HepG2 (cell line): ENCODE data around the gene TGM2. TPM values are rescaled to one million over a fixed set of nuclear protein-coding genes. Genes with fewer than 3 reads are reported as not detected.

ENCODE experiments used
- CHCHD3 ChIP-seq: sonication (generic); formaldehyde crosslinking; IDR thresholded peaks from 2 replicates; pipeline ENCODE4 v1.8.0; 2022; ENCODE audit warnings: mild to moderate bottlenecking, missing genetic modification reagents, moderate library complexity
- KLF13 ChIP-seq: sonication (generic); formaldehyde crosslinking; IDR thresholded peaks from 2 replicates; pipeline ENCODE4 v1.4.0; 2020; ENCODE audit warnings: mild to moderate bottlenecking, missing genetic modification reagents
- PCBP1 ChIP-seq: fragments of 200-400 bp; formaldehyde crosslinking; IDR thresholded peaks from 2 replicates; pipeline ENCODE4 v1.6.1; 2017; ENCODE audit warnings: mild to moderate bottlenecking, low read depth, low read length, borderline replicate concordance
- PCBP2 ChIP-seq: fragments of 200-400 bp; formaldehyde crosslinking; optimal IDR thresholded peaks from 2 replicates; pipeline ENCODE3; 2018; ENCODE audit warnings: low read length, low read depth; ENCODE audit not compliant: poor library complexity, severe bottlenecking
- REST ChIP-seq, 2 experiments: IDR thresholded peaks; 2 replicates each; pipeline ENCODE4 v1.6.1; 2011 to 2012; ENCODE audit warnings: low read length in 2 of 2, borderline replicate concordance in 1 of 2, low read depth in 1 of 2, mild to moderate bottlenecking in 1 of 2, moderate library complexity in 1 of 2
- ZFY ChIP-seq: sonication (generic); formaldehyde crosslinking; IDR thresholded peaks from 2 replicates; pipeline ENCODE4 v1.4.0; 2020; ENCODE audit warnings: missing genetic modification reagents
- ZNF24 ChIP-seq: fragments of 450-650 bp; IDR thresholded peaks from 2 replicates; pipeline ENCODE4 v1.6.1; 2017; ENCODE audit warnings: antibody characterized with exemption, mild to moderate bottlenecking
- ZNF451 ChIP-seq: sonication (generic); formaldehyde crosslinking; IDR thresholded peaks from 2 replicates; pipeline ENCODE4 v1.5.0; 2020; ENCODE audit warnings: mild to moderate bottlenecking, missing genetic modification reagents
- ZNF468 ChIP-seq: sonication (generic); formaldehyde crosslinking; IDR thresholded peaks from 2 replicates; pipeline ENCODE4 v1.8.0; 2022; ENCODE audit warnings: mild to moderate bottlenecking, moderate library complexity, missing genetic modification reagents
- polyA plus RNA-seq, 8 experiments: library from polyadenylated mRNA; depleted of rRNA in 3 of 8; stranded (reverse) in 7 of 8; unstranded in 1 of 8; fragments of >200 nt; fragmentation: Illumina TruSeq in 4 of 8; extraction: Trizol in 4 of 8; gene quantifications; 2 replicates each; pipeline versions ENCODE4 v1.2.1 to v1.2.3, GENCODE V29; 2011 to 2016; ENCODE audit warnings: low read depth in 4 of 8, missing spikeins in 1 of 8, mixed read lengths in 1 of 8; ENCODE audit not compliant: insufficient read depth in 1 of 8
- total RNA-seq, 5 experiments: library from RNA; depleted of rRNA; stranded (reverse); fragments of >200 nt; fragmentation: Illumina TruSeq; extraction: Trizol; gene quantifications; 2 replicates each; pipeline ENCODE4 v1.2.3, GENCODE V29; 2016; ENCODE audit warnings: low read depth in 1 of 5
- TF ChIP-seq, protein P1 (sequence below): sonication (generic); formaldehyde crosslinking; conservative IDR thresholded peaks from 2 replicates; pipeline ENCODE4 v1.4.0; 2020; ENCODE audit warnings: missing genetic modification reagents
- TF ChIP-seq, protein P2 (sequence below): IDR thresholded peaks from 2 replicates; pipeline ENCODE4 v1.6.1; 2018; ENCODE audit warnings: missing genetic modification reagents, mild to moderate bottlenecking, missing compliant biosample characterization
- TF ChIP-seq, protein P3 (sequence below): sonication (generic); formaldehyde crosslinking; IDR thresholded peaks from 2 replicates; pipeline ENCODE4 v1.5.0; 2020; ENCODE audit warnings: missing genetic modification reagents, mild to moderate bottlenecking, borderline replicate concordance
- TF ChIP-seq, protein P4 (sequence below): sonication (generic); formaldehyde crosslinking; IDR thresholded peaks from 2 replicates; pipeline ENCODE4 v1.4.0; 2020; ENCODE audit warnings: mild to moderate bottlenecking, missing genetic modification reagents, borderline replicate concordance

TGM2 gene
- total and polyA plus RNA-seq, 2 of the 13 experiments (the other 11 are each of a cell fraction or from before 2014, with no cell fraction given) = 4.2 to 46.4 TPM

DNA sequence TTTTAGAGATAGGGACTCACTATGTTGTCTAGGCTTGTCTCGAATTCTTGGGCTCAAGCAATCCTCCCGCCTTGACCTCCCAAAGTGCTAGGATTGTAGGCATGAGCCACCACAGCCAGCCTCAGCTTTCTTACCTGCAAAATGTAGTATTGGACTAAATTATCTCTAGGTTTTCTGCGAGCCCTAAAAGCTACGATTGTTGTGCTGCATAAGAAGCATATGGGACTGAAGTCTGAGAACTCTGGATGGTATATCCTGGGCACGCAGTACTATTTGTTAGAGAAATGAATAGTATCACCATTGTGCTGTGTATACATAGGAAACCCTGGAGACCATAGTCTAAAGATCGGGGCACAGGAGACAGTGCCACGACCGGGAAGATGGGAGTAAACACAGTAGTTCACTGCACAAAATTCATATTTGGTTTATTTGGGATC, 71.4 kb downstream of the TGM2 start (continued):
- TF ChIP-seq, protein P1, sequence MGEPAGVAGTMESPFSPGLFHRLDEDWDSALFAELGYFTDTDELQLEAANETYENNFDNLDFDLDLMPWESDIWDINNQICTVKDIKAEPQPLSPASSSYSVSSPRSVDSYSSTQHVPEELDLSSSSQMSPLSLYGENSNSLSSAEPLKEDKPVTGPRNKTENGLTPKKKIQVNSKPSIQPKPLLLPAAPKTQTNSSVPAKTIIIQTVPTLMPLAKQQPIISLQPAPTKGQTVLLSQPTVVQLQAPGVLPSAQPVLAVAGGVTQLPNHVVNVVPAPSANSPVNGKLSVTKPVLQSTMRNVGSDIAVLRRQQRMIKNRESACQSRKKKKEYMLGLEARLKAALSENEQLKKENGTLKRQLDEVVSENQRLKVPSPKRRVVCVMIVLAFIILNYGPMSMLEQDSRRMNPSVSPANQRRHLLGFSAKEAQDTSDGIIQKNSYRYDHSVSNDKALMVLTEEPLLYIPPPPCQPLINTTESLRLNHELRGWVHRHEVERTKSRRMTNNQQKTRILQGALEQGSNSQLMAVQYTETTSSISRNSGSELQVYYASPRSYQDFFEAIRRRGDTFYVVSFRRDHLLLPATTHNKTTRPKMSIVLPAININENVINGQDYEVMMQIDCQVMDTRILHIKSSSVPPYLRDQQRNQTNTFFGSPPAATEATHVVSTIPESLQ (CRISPR knock-in tag) = no peak
- TF ChIP-seq ZNF451 (CRISPR knock-in tag) (no peak), REST (IDR thresholded peaks at IDR 0.05; ENCODE audit: borderline replicate concordance in 1 of 2, low read depth in 1 of 2, low read length in 2 of 2) (no peak), ZNF24 (0 out of 2 replicates have a peak, but pooled peaks have one; percentile 12), KLF13 (CRISPR knock-in tag) (no peak), ZFY (CRISPR knock-in tag) (no peak), PCBP1 (no peak), PCBP2 (no peak), ZNF468 (CRISPR knock-in tag) (no peak), CHCHD3 (CRISPR knock-in tag) (no peak)
- TF ChIP-seq, protein P2, sequence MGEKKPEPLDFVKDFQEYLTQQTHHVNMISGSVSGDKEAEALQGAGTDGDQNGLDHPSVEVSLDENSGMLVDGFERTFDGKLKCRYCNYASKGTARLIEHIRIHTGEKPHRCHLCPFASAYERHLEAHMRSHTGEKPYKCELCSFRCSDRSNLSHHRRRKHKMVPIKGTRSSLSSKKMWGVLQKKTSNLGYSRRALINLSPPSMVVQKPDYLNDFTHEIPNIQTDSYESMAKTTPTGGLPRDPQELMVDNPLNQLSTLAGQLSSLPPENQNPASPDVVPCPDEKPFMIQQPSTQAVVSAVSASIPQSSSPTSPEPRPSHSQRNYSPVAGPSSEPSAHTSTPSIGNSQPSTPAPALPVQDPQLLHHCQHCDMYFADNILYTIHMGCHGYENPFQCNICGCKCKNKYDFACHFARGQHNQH (CRISPR knock-in tag) = 0 out of 2 replicates have a peak, but pooled peaks have one; percentile 30
- TF ChIP-seq, protein P3, sequence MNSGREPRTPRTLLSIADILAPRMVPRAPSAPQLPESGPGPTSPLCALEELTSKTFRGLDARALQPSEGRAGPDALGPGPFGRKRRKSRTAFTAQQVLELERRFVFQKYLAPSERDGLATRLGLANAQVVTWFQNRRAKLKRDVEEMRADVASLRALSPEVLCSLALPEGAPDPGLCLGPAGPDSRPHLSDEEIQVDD = no peak
- TF ChIP-seq, protein P4, sequence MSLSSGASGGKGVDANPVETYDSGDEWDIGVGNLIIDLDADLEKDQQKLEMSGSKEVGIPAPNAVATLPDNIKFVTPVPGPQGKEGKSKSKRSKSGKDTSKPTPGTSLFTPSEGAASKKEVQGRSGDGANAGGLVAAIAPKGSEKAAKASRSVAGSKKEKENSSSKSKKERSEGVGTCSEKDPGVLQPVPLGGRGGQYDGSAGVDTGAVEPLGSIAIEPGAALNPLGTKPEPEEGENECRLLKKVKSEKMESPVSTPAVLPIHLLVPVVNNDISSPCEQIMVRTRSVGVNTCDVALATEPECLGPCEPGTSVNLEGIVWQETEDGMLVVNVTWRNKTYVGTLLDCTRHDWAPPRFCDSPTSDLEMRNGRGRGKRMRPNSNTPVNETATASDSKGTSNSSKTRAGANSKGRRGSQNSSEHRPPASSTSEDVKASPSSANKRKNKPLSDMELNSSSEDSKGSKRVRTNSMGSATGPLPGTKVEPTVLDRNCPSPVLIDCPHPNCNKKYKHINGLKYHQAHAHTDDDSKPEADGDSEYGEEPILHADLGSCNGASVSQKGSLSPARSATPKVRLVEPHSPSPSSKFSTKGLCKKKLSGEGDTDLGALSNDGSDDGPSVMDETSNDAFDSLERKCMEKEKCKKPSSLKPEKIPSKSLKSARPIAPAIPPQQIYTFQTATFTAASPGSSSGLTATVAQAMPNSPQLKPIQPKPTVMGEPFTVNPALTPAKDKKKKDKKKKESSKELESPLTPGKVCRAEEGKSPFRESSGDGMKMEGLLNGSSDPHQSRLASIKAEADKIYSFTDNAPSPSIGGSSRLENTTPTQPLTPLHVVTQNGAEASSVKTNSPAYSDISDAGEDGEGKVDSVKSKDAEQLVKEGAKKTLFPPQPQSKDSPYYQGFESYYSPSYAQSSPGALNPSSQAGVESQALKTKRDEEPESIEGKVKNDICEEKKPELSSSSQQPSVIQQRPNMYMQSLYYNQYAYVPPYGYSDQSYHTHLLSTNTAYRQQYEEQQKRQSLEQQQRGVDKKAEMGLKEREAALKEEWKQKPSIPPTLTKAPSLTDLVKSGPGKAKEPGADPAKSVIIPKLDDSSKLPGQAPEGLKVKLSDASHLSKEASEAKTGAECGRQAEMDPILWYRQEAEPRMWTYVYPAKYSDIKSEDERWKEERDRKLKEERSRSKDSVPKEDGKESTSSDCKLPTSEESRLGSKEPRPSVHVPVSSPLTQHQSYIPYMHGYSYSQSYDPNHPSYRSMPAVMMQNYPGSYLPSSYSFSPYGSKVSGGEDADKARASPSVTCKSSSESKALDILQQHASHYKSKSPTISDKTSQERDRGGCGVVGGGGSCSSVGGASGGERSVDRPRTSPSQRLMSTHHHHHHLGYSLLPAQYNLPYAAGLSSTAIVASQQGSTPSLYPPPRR = no peak; the same call in 1 of the 2 replicates
